WTC11 (cell line): ENCODE measurements around the gene PRUNE2. TPM values are rescaled to one million over a fixed set of nuclear protein-coding genes. Genes with fewer than 3 reads are reported as not detected.
A peak's percentile ranks its signal among the peaks of the same experiment; 100 is the strongest.

Experiments used
- ATAC-seq: fragments of 200-7000 bp; cut with Tn5 transposase; 2 replicates; pipeline ENCODE4 v1.10.0; 2021; ENCODE audit warnings: mild to moderate bottlenecking, moderate library complexity
- CTCF ChIA-PET: fragments of 300-600 bp; sonication (Branson Sonifier 250); formaldehyde crosslinking; loops from one replicate; lab custom pipeline; 2021; ENCODE audit warnings: antibody characterized with exemption; lab: Charles Lee
- POLR2A ChIA-PET: fragments of 350-600 bp; sonication (Branson Sonifier 250); formaldehyde crosslinking; loops from one replicate; lab custom pipeline; 2021; ENCODE audit warnings: antibody characterized with exemption; lab: Charles Lee
- DNase-seq: peaks from one replicate; pipeline ENCODE4 v3.0.0; 2021; ENCODE audit warnings: low spot score
- H3K27ac Mint-ChIP-seq: 2 replicates; pipeline ENCODE4 v1.8.0; 2021; ENCODE audit warnings: mixed read lengths
- H3K27me3 Mint-ChIP-seq: 2 replicates; pipeline ENCODE4 v1.8.0; 2021; ENCODE audit warnings: low read depth, mild to moderate bottlenecking, moderate library complexity, mixed read lengths
- H3K36me3 Mint-ChIP-seq: 2 replicates; pipeline ENCODE4 v1.8.0; 2021; ENCODE audit warnings: mixed read lengths
- H3K4me1 Mint-ChIP-seq: 2 replicates; pipeline ENCODE4 v1.8.0; 2022; ENCODE audit warnings: mixed read lengths
- H3K4me3 Mint-ChIP-seq: 2 replicates; pipeline ENCODE4 v1.8.0; 2021; ENCODE audit warnings: mild to moderate bottlenecking, moderate library complexity, mixed read lengths
- H3K9me3 Mint-ChIP-seq: 2 replicates; pipeline ENCODE4 v1.8.0; 2021; ENCODE audit warnings: mixed read lengths
- ATF1 ChIP-seq: sonication (generic); formaldehyde crosslinking; IDR thresholded peaks from 2 replicates; pipeline ENCODE4 v1.8.1; 2023; ENCODE audit warnings: mild to moderate bottlenecking, moderate library complexity, missing genetic modification reagents
- CREB1 ChIP-seq: sonication (generic); formaldehyde crosslinking; IDR thresholded peaks from 2 replicates; pipeline ENCODE4 v1.8.0; 2023; ENCODE audit warnings: mild to moderate bottlenecking, missing genetic modification reagents
- CREM ChIP-seq: sonication (generic); formaldehyde crosslinking; IDR thresholded peaks from 2 replicates; pipeline ENCODE4 v1.8.1; 2022; ENCODE audit warnings: mild to moderate bottlenecking, missing genetic modification reagents, moderate library complexity
- MXD4 ChIP-seq: fragments of 250-450 bp; sonication (Bioruptor Pico); IDR thresholded peaks from 2 replicates; pipeline ENCODE4 v1.8.0; 2021; ENCODE audit warnings: mild to moderate bottlenecking, moderate library complexity, borderline replicate concordance
- MYBL2 ChIP-seq: sonication (generic); formaldehyde crosslinking; IDR thresholded peaks from 2 replicates; pipeline ENCODE4 v1.8.1; 2023; ENCODE audit warnings: mild to moderate bottlenecking, moderate library complexity, missing genetic modification reagents
- NFATC4 ChIP-seq: fragments of 250-450 bp; sonication (Bioruptor Pico); IDR thresholded peaks from 2 replicates; pipeline ENCODE4 v1.9.0; 2021; ENCODE audit warnings: mild to moderate bottlenecking
- NR3C1 ChIP-seq: sonication (generic); formaldehyde crosslinking; conservative IDR thresholded peaks from 2 replicates; pipeline ENCODE4 v1.8.1; 2023; ENCODE audit warnings: low read depth, mild to moderate bottlenecking, missing genetic modification reagents
- PRRX2 ChIP-seq: fragments of 250-450 bp; sonication (Bioruptor Pico); IDR thresholded peaks from 2 replicates; pipeline ENCODE4 v1.8.0; 2021; ENCODE audit warnings: mild to moderate bottlenecking
- ZNF138 ChIP-seq: sonication (generic); formaldehyde crosslinking; conservative IDR thresholded peaks from 2 replicates; pipeline ENCODE4 v1.8.1; 2022; ENCODE audit warnings: mild to moderate bottlenecking, moderate library complexity, missing genetic modification reagents
- ZNF317 ChIP-seq: sonication (generic); formaldehyde crosslinking; IDR thresholded peaks from 2 replicates; pipeline ENCODE4 v1.8.1; 2023; ENCODE audit warnings: low read depth, mild to moderate bottlenecking, moderate library complexity, missing genetic modification reagents, borderline replicate concordance
- ZNF423 ChIP-seq: fragments of 250-450 bp; sonication (Bioruptor Pico); IDR thresholded peaks from 2 replicates; pipeline ENCODE4 v2.1.2; 2022; ENCODE audit warnings: mild to moderate bottlenecking, moderate library complexity
- ZNF671 ChIP-seq: fragments of 250-450 bp; sonication (Bioruptor Pico); IDR thresholded peaks from 2 replicates; pipeline ENCODE4 v1.8.0; 2021; ENCODE audit warnings: mild to moderate bottlenecking
- total RNA-seq: library from RNA; stranded (reverse); gene quantifications from 3 replicates; pipeline ENCODE4 v1.2.3, GENCODE V29; 2021
- TF ChIP-seq, protein P1 (sequence below): sonication (generic); formaldehyde crosslinking; IDR thresholded peaks from 2 replicates; pipeline ENCODE4 v1.8.1; 2023; ENCODE audit warnings: mild to moderate bottlenecking, missing genetic modification reagents
- TF ChIP-seq, protein P2 (sequence below): fragments of 250-450 bp; sonication (Bioruptor Pico); IDR thresholded peaks from 2 replicates; pipeline ENCODE4 v1.9.0; 2021; ENCODE audit warnings: mild to moderate bottlenecking
- TF ChIP-seq, protein P3 (sequence below): sonication (generic); formaldehyde crosslinking; IDR thresholded peaks from 2 replicates; pipeline ENCODE4 v1.8.0; 2022; ENCODE audit warnings: mild to moderate bottlenecking, missing genetic modification reagents
- TF ChIP-seq, protein P4 (sequence below): fragments of 200-600 bp; IDR thresholded peaks from 2 replicates; pipeline ENCODE4 v1.8.0; 2022; ENCODE audit warnings: antibody characterized with exemption
- TF ChIP-seq, protein P5 (sequence below): sonication (generic); formaldehyde crosslinking; conservative IDR thresholded peaks from 2 replicates; pipeline ENCODE4 v1.8.1; 2022; ENCODE audit warnings: mild to moderate bottlenecking, missing genetic modification reagents
- TF ChIP-seq, protein P6 (sequence below): sonication (generic); formaldehyde crosslinking; IDR thresholded peaks from 2 replicates; pipeline ENCODE4 v1.8.1; 2023; ENCODE audit warnings: mild to moderate bottlenecking, missing genetic modification reagents
- TF ChIP-seq, protein P7 (sequence below): sonication (generic); formaldehyde crosslinking; IDR thresholded peaks from 2 replicates; pipeline ENCODE4 v1.8.1; 2022; ENCODE audit warnings: missing genetic modification reagents, borderline replicate concordance

Gene PRUNE2
- total RNA-seq, 1 experiment from 2014 or later, result 13.1 TPM

DNA sequence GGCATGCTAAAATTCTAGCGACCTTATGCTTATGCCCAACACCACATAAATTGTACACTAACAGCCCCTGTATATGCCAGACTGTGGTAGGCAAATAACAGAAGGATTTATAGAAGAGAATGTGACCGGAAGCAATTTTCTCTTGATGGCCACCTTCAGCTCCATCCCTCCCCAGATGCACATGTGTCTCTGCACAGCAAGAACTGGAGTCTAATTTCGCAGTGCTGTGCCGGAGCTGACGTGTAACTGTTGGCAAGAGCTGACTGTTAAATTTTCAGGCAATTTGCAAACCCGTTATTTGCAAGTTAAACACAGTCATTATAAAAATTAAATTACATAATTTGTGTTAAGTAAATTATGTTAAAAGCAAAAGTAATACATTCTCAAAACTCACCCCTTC is 93.3 kb downstream of the PRUNE2 start:
- no peaks in the 10 kb centered on the region for H3K36me3 Mint-ChIP-seq
- no peaks in the 10 kb centered on the region for H3K27me3 Mint-ChIP-seq
- no peaks in the 10 kb centered on the region for H3K4me1 Mint-ChIP-seq
- H3K27ac Mint-ChIP-seq, result no peak overlapping the region
- H3K9me3 Mint-ChIP-seq, result no peaks in the 10 kb centered on the region
- no peak for DNase-seq
- no peak overlapping the region for H3K4me3 Mint-ChIP-seq
- TF ChIP-seq ZNF138 (CRISPR knock-in tag), result no peak
- TF ChIP-seq, protein P1, sequence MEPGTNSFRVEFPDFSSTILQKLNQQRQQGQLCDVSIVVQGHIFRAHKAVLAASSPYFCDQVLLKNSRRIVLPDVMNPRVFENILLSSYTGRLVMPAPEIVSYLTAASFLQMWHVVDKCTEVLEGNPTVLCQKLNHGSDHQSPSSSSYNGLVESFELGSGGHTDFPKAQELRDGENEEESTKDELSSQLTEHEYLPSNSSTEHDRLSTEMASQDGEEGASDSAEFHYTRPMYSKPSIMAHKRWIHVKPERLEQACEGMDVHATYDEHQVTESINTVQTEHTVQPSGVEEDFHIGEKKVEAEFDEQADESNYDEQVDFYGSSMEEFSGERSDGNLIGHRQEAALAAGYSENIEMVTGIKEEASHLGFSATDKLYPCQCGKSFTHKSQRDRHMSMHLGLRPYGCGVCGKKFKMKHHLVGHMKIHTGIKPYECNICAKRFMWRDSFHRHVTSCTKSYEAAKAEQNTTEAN (CRISPR knock-in tag), result no peak
- TF ChIP-seq, protein P2, sequence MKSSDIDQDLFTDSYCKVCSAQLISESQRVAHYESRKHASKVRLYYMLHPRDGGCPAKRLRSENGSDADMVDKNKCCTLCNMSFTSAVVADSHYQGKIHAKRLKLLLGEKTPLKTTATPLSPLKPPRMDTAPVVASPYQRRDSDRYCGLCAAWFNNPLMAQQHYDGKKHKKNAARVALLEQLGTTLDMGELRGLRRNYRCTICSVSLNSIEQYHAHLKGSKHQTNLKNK (CRISPR knock-in tag), result no peak
- TF ChIP-seq, all 79 proteins: peak for 0
- ChIA-PET CTCF (interaction anchor here (0.9 to 5.6 kb wide), 5 partner anchors 61 to 203 kb away, joined by 3 to 91 read pairs (median 3); no protein-coding TSS in a partner anchor), POLR2A (no interaction called here)
- ATAC-seq, result no peak

DNA sequence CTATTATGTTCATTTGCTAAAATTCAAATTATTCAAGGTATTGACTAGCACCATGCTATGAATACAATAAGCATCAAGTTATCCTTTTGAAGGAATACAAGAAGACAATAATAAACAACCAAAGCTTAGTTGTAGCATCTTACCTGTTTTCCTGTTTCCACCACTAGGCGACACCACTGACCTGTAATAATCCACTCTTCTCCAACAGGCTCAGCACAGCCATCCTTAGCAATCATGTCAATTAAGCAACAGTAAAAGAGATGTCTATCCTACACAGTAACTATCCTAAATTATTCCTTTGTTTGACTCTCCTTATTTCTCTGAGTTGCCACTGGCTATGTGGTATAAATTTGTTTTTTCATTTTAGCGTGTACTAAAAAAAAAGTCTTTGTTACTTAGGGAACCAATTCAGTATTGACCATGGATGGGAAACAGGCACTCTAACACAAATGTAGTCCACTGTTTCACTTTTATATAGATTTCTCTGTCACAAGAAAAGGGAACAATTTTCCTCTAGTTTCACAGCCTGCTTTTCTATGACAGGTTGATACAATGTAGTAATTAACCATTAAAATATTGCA is 95.4 kb downstream of the PRUNE2 start:
- ChIA-PET POLR2A (no interaction called here), CTCF (interaction anchor here (0.5 to 5.6 kb wide), 21 partner anchors 10 to 340 kb away, joined by 3 to 91 read pairs (median 4); partner anchors contain the start of gene PRUNE2)
- Mint-ChIP-seq H3K4me1 (no peaks in the 10 kb centered on the region), H3K27ac (no peak overlapping the region), H3K9me3 (no peaks in the 10 kb centered on the region), H3K27me3 (no peaks in the 10 kb centered on the region), H3K36me3 (no peaks in the 10 kb centered on the region), H3K4me3 (no peak overlapping the region)
- DNase-seq (peak; percentile 56), ATAC-seq (peak; percentile 86)
- TF ChIP-seq, protein P3, sequence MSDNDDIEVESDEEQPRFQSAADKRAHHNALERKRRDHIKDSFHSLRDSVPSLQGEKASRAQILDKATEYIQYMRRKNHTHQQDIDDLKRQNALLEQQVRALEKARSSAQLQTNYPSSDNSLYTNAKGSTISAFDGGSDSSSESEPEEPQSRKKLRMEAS (CRISPR knock-in tag), result no peak
- TF ChIP-seq ZNF671 (no peak), PRRX2 (CRISPR knock-in tag) (no peak), NFATC4 (CRISPR knock-in tag) (no peak), ZNF317 (CRISPR knock-in tag) (no peak), CREM (CRISPR knock-in tag) (no peak)
- TF ChIP-seq, protein P4, sequence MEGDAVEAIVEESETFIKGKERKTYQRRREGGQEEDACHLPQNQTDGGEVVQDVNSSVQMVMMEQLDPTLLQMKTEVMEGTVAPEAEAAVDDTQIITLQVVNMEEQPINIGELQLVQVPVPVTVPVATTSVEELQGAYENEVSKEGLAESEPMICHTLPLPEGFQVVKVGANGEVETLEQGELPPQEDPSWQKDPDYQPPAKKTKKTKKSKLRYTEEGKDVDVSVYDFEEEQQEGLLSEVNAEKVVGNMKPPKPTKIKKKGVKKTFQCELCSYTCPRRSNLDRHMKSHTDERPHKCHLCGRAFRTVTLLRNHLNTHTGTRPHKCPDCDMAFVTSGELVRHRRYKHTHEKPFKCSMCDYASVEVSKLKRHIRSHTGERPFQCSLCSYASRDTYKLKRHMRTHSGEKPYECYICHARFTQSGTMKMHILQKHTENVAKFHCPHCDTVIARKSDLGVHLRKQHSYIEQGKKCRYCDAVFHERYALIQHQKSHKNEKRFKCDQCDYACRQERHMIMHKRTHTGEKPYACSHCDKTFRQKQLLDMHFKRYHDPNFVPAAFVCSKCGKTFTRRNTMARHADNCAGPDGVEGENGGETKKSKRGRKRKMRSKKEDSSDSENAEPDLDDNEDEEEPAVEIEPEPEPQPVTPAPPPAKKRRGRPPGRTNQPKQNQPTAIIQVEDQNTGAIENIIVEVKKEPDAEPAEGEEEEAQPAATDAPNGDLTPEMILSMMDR, result peak; percentile 76
- TF ChIP-seq, protein P5, sequence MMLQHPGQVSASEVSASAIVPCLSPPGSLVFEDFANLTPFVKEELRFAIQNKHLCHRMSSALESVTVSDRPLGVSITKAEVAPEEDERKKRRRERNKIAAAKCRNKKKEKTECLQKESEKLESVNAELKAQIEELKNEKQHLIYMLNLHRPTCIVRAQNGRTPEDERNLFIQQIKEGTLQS (CRISPR knock-in tag), result no peak

DNA sequence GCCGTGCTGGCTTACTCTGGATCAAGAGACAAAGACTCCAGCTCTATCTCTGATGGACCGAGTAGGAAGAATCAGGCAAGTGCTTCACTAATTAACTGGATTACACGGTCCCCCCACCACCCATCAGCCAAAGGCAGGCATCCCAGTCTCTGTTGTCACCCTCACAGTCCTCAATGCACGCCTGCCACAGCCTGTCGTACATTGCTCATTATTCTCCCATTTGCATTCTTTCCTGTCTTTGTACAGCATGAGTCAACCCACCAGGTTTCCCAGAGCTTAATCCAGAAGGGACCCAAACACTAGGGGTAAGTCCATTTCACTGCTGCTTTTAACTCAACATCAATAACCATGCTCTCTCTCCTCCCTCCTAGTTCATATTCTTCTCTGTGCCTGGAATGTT is 97.3 kb downstream of the PRUNE2 start:
- Mint-ChIP-seq H3K36me3 (no peaks in the 10 kb centered on the region), H3K4me1 (peaks cover 14% of the 10 kb centered on the region), H3K4me3 (no peak overlapping the region), H3K27ac (peak overlapping the region; percentile 19; the same call in 1 of the 2 replicates), H3K9me3 (no peaks in the 10 kb centered on the region), H3K27me3 (no peaks in the 10 kb centered on the region)
- POLR2A ChIA-PET, result interaction anchor here (0.5 kb wide), 1 partner anchor 20 kb away, joined by 5 read pairs; no protein-coding TSS in a partner anchor
- CTCF ChIA-PET, result interaction anchor here (1.4 to 5.6 kb wide), 3 partner anchors 69 to 188 kb away, joined by 3 to 91 read pairs (median 6); no protein-coding TSS in a partner anchor
- no peak for DNase-seq
- no peak for ATAC-seq
- no peak for TF ChIP-seq MYBL2 (CRISPR knock-in tag)
- no peak for TF ChIP-seq ATF1 (CRISPR knock-in tag)
- TF ChIP-seq, protein P6, sequence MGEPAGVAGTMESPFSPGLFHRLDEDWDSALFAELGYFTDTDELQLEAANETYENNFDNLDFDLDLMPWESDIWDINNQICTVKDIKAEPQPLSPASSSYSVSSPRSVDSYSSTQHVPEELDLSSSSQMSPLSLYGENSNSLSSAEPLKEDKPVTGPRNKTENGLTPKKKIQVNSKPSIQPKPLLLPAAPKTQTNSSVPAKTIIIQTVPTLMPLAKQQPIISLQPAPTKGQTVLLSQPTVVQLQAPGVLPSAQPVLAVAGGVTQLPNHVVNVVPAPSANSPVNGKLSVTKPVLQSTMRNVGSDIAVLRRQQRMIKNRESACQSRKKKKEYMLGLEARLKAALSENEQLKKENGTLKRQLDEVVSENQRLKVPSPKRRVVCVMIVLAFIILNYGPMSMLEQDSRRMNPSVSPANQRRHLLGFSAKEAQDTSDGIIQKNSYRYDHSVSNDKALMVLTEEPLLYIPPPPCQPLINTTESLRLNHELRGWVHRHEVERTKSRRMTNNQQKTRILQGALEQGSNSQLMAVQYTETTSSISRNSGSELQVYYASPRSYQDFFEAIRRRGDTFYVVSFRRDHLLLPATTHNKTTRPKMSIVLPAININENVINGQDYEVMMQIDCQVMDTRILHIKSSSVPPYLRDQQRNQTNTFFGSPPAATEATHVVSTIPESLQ (CRISPR knock-in tag), result no peak
- TF ChIP-seq NR3C1, result no peak
- TF ChIP-seq, protein P7, sequence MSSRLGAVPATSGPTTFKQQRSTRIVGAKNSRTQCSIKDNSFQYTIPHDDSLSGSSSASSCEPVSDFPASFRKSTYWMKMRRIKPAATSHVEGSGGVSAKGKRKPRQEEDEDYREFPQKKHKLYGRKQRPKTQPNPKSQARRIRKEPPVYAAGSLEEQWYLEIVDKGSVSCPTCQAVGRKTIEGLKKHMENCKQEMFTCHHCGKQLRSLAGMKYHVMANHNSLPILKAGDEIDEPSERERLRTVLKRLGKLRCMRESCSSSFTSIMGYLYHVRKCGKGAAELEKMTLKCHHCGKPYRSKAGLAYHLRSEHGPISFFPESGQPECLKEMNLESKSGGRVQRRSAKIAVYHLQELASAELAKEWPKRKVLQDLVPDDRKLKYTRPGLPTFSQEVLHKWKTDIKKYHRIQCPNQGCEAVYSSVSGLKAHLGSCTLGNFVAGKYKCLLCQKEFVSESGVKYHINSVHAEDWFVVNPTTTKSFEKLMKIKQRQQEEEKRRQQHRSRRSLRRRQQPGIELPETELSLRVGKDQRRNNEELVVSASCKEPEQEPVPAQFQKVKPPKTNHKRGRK (CRISPR knock-in tag), result no peak
- TF ChIP-seq, protein P1 (CRISPR knock-in tag), result no peak
- TF ChIP-seq ZNF423 (CRISPR knock-in tag), result no peak
- TF ChIP-seq MXD4 (CRISPR knock-in tag), result no peak
- TF ChIP-seq CREB1 (CRISPR knock-in tag), result no peak
